Measurements from ENCODE around the gene BCL2A1.
"Not testable (repeated sequence)": the region's sequence is repeated elsewhere in the genome, so short reads cannot be mapped to it uniquely, and the experiment has no call there.

The BCL2A1 gene

GRCh38 chr15:79973456-79974195, 2.6 kb upstream of the BCL2A1 start:
- no peak for TF ChIP-seq Cebpa-rat (IDR thresholded peaks at IDR 0.05)
- H3K27ac ChIP-seq = no peak overlapping the region
- no peaks in the 10 kb centered on the region for H3K27me3 ChIP-seq
- H3K9ac ChIP-seq = no peak overlapping the region
- no peaks in the 10 kb centered on the region for H3K36me3 ChIP-seq
- H3K4me2 ChIP-seq = no peak overlapping the region
- no peaks in the 10 kb centered on the region for H3K9me3 ChIP-seq
- H3K4me3 ChIP-seq = no peak overlapping the region
- no peaks in the 10 kb centered on the region for H4K20me1 ChIP-seq
- H3K4me1 ChIP-seq = peaks cover 18% of the 10 kb centered on the region

DNA sequence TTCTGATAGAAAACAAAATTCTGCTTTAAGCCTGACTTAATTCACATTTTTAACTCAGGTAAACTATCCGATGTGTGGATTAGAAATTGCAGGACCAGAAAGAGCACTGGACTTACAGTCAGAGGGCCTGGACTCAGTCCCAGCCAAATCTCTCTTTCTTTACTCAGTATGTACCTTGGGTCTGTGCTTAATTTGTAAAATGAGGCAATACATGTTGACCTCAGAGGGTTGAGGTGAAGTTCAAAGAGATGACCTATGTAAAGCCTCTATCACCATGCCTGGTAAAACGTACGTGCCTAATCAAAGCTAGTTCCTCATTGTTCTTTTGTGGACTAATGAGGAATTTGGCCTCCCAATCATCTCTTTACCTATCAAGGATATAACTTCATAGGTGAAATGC, 1.9 kb upstream of the BCL2A1 start:
- Histone ChIP-seq H3K36me3 (no peaks in the 10 kb centered on the region), H3K4me3 (no peak overlapping the region), H3K27ac (no peak overlapping the region), H3K9ac (no peak overlapping the region), H3K4me2 (no peak overlapping the region), H3K27me3 (no peaks in the 10 kb centered on the region), H4K20me1 (no peaks in the 10 kb centered on the region), H3K9me3 (no peaks in the 10 kb centered on the region), H3K4me1 (peaks cover 18% of the 10 kb centered on the region)
- no peak for TF ChIP-seq Cebpa-rat (IDR thresholded peaks at IDR 0.05)

GRCh38 chr15:79970181-79970580, 815 bp downstream of the BCL2A1 start:
- Histone ChIP-seq H3K36me3 (no peaks in the 10 kb centered on the region), H3K4me3 (no peak overlapping the region), H3K9ac (no peak overlapping the region), H4K20me1 (no peaks in the 10 kb centered on the region), H3K9me3 (no peaks in the 10 kb centered on the region), H3K4me1 (peaks cover 9% of the 10 kb centered on the region), H3K27me3 (no peaks in the 10 kb centered on the region), H3K27ac (no peak overlapping the region), H3K4me2 (no peak overlapping the region)
- TF ChIP-seq Cebpa-rat (IDR thresholded peaks at IDR 0.05) = no peak

- H3K36me3 ChIP-seq = no peaks in the 10 kb centered on the region
- H3K9ac ChIP-seq = no peak overlapping the region
- H3K27ac ChIP-seq = no peak overlapping the region
- no peak overlapping the region for H3K4me2 ChIP-seq
- TF ChIP-seq Cebpa-rat (IDR thresholded peaks at IDR 0.05) = no peak
- no peaks in the 10 kb centered on the region for H3K27me3 ChIP-seq
- H3K4me1 ChIP-seq = peaks cover 9% of the 10 kb centered on the region
- no peak overlapping the region for H3K4me3 ChIP-seq
- no peaks in the 10 kb centered on the region for H3K9me3 ChIP-seq
- no peaks in the 10 kb centered on the region for H4K20me1 ChIP-seq
Measured at GRCh38 chr15:79969146-79969545, 1.9 kb downstream of the BCL2A1 start.

GRCh38 chr15:79967298-79968182, 3.5 kb downstream of the BCL2A1 start:
- H3K4me2 ChIP-seq = no peak overlapping the region

DNA sequence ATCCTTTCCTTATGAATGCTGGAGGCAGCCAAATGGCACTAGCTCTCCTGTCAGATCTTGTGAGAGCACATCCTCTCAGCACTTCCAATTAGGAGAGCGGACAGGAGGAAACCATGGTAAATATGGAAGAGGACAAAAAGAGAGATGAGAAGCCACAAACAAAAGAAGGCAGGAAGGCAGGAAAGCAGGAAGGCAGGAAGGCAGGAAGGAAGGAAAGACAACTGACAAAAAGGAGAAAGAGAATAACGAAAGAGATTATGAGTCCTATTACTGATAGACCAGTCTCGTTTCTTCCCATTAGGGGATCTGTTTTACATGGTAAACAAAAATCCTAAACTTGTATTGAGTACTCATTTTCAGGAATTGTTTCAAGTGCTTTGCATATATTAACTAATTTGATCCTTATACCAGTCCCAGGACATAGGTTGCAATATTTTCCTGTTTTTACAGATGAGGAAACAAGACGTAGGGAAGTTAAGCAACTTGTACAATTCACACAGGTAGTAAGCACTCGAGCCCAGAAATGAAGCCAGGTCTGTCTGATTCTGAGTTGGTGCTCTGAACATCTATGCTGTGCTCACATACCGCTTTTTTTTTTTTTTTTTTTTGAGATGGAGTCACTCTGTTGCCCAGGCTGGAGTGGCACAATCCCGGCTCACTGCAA, 4.2 kb downstream of the BCL2A1 start:
- Histone ChIP-seq H3K36me3 (no peaks in the 10 kb centered on the region), H3K27ac (no peak overlapping the region), H3K9me3 (no peaks in the 10 kb centered on the region), H4K20me1 (no peaks in the 10 kb centered on the region), H3K9ac (no peak overlapping the region), H3K4me2 (no peak overlapping the region), H3K4me3 (no peak overlapping the region), H3K27me3 (no peaks in the 10 kb centered on the region), H3K4me1 (peaks cover 9% of the 10 kb centered on the region)
- TF ChIP-seq Cebpa-rat (IDR thresholded peaks at IDR 0.05) = no peak

More at GRCh38 chr15:79967298-79968182, 3.5 kb downstream of the BCL2A1 start:
- H3K27me3 ChIP-seq = no peaks in the 10 kb centered on the region
- H3K9ac ChIP-seq = no peak overlapping the region
- no peaks in the 10 kb centered on the region for H4K20me1 ChIP-seq
- no peak overlapping the region for H3K27ac ChIP-seq
- no peak for TF ChIP-seq Cebpa-rat (IDR thresholded peaks at IDR 0.05)
- H3K4me3 ChIP-seq = no peak overlapping the region
- peaks cover 9% of the 10 kb centered on the region for H3K4me1 ChIP-seq
- H3K9me3 ChIP-seq = no peaks in the 10 kb centered on the region
- no peaks in the 10 kb centered on the region for H3K36me3 ChIP-seq

- Histone ChIP-seq H3K9ac (no peak overlapping the region), H4K20me1 (no peaks in the 10 kb centered on the region), H3K27me3 (no peaks in the 10 kb centered on the region), H3K9me3 (no peaks in the 10 kb centered on the region), H3K36me3 (no peaks in the 10 kb centered on the region), H3K4me2 (no peak overlapping the region), H3K4me3 (no peak overlapping the region), H3K27ac (no peak overlapping the region), H3K4me1 (peaks cover 4% of the 10 kb centered on the region)
- no peak for TF ChIP-seq Cebpa-rat (IDR thresholded peaks at IDR 0.05)
Measured at GRCh38 chr15:79965846-79966630, 5.0 kb downstream of the BCL2A1 start.

- Histone ChIP-seq H3K4me2 (no peak overlapping the region), H3K4me3 (no peak overlapping the region), H3K9ac (no peak overlapping the region), H3K27me3 (no peaks in the 10 kb centered on the region), H4K20me1 (no peaks in the 10 kb centered on the region), H3K27ac (no peak overlapping the region), H3K4me1 (no peaks in the 10 kb centered on the region), H3K9me3 (no peaks in the 10 kb centered on the region), H3K36me3 (no peaks in the 10 kb centered on the region)
- no peak for TF ChIP-seq Cebpa-rat (IDR thresholded peaks at IDR 0.05)
Measured at GRCh38 chr15:79964232-79964805, 6.7 kb downstream of the BCL2A1 start.

- not testable (repeated sequence) for H3K36me3 ChIP-seq, H3K27me3 ChIP-seq, H3K9me3 ChIP-seq, H3K4me2 ChIP-seq, H3K4me1 ChIP-seq, H4K20me1 ChIP-seq, H3K4me3 ChIP-seq, H3K27ac ChIP-seq, H3K9ac ChIP-seq
Measured at GRCh38 chr15:79962921-79963320, 8.1 kb downstream of the BCL2A1 start.
